GM12892 (cell line): ENCODE results near the gene TAS2R60.

ENCODE experiments used
- POLR2A ChIP-seq: IDR thresholded peaks from 2 replicates; pipeline ENCODE4 v1.6.1; 2011; ENCODE audit warnings: low read depth, low read length, control low read depth
- TAF1 ChIP-seq: IDR thresholded peaks from 2 replicates; pipeline ENCODE4 v1.6.1; 2011; ENCODE audit warnings: low read depth, mild to moderate bottlenecking, control low read depth, low read length, borderline replicate concordance

DNA sequence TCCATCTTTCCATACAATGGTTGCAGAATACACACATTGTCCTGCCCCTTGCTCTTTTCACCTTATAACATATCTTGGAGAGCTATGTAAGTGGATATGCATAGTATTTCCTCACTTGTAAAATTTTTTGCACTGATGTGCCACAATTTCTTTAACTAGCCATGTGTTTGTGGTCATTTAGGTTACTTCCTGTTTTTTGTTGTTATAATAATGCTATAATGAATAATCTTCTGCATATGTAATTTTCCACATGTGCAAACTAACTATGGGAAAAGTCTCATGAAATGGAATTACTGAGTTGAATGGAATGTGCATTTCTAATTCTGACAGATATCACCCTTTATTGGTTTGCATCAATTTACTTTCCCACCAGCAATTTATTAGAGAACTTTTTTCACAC lies 37.2 kb downstream of the TAS2R60 start:
- TF ChIP-seq TAF1, result no peak
- TF ChIP-seq POLR2A, result no peak
